ENCODE measurements around the gene ZNF506. TPM values are rescaled to one million over a fixed set of nuclear protein-coding genes. Genes with fewer than 3 reads are reported as not detected.

The ZNF506 gene
- polyA plus RNA-seq, 1 donor from 2014 or later, result 95.5 TPM

Small RNAs within 50 kb of the gene (small RNA-seq; reads per million reads assigned to genes)
- 0 reads per million in 3 experiments for gene AC011477.5

Other genes starting within 250 kb of the ZNF506 start
- gene PBX4, start 203.1 kb downstream of the ZNF506 start, polyA plus RNA-seq, result 7.5 and 8.1 TPM in 2 replicates
- 77.1 and 115 TPM in 2 replicates for gene LPAR2, start 193.5 kb downstream of the ZNF506 start, polyA plus RNA-seq
- gene GMIP, start 178.1 kb downstream of the ZNF506 start, polyA plus RNA-seq, result 18.4 and 31.2 TPM in 2 replicates
- 51.6 and 63.5 TPM in 2 replicates for gene ATP13A1, start 158.1 kb downstream of the ZNF506 start, polyA plus RNA-seq
- gene ZNF101, start 152.9 kb downstream of the ZNF506 start, polyA plus RNA-seq, result 12.2 and 12.3 TPM in 2 replicates
- 5.8 and 8.2 TPM in 2 replicates for gene ZNF14, start 88.6 kb downstream of the ZNF506 start, polyA plus RNA-seq
- 25.9 and 26.7 TPM in 2 replicates for gene ZNF253, start 44.1 kb upstream of the ZNF506 start, polyA plus RNA-seq
- 14.9 and 20.4 TPM in 2 replicates for gene ZNF93, start 79.2 kb upstream of the ZNF506 start, polyA plus RNA-seq
- 52.2 and 57.1 TPM in 2 replicates for gene ZNF682, start 217.8 kb upstream of the ZNF506 start, polyA plus RNA-seq